ENCODE measurements around the gene PCYT2. TPM values are rescaled to one million over a fixed set of nuclear protein-coding genes. Genes with fewer than 3 reads are reported as not detected.

PCYT2 gene
- total and polyA plus RNA-seq, 3 experiments from 2014 or later: 30.3 to 35.7 (median 31.6) TPM

DNA sequence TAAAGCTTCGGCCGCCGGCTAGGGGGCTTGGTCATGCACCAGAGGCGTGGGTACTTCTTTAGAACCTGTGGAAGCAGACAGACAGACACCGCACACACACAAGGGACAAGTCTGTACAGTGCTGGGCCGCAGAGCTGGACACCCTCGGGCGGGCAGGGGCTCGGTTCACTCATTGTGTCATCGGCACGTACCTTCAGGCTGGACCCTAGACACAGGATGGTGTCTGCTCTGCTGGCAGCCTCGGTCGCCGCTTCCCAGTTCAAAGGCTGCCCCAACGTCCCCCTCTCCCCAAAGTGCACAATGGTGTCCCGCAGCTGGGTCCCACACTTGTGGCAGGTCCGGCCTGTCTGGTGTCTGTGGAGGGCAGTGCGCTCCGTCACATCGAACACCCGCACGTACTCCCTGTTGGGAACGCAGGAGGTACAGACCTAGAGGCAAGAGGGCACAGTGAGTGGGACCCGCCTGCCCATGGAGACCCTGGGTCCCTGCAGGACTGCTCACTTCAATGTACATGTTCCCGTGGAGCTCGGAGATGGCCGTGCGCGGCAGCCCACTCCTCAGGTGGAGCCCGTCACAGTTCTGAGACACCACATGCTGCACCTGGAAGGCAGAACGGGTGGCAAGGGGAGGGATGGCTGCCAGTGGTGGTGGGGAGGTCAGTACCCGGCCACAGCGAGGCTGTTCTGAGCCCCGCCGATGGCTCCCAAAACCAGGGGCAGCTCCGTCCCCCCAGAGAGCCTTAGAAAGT is 3.1 kb upstream of the PCYT2 start:
- H3K27ac Mint-ChIP-seq: no peak overlapping the region
- Histone ChIP-seq H3K4me1 (ENCODE audit: insufficient read depth, low read length) (peaks cover 35% of the 10 kb centered on the region), H3K4me3 (ENCODE audit: low read length) (no peak overlapping the region), H3K27ac (ENCODE audit: low read depth, low read length) (no peak overlapping the region), H3K9me3 (ENCODE audit: low read length) (no peaks in the 10 kb centered on the region), H3K27me3 (ENCODE audit: insufficient read depth, low read length, poor library complexity, severe bottlenecking) (no peaks in the 10 kb centered on the region), H3K36me3 (ENCODE audit: insufficient read depth, low read length) (peaks cover 32% of the 10 kb centered on the region)
- H3K4me3 Mint-ChIP-seq: no peak overlapping the region
- peaks cover 22 to 56% (median 26%) of the 10 kb centered on the region in 3 donors for H3K4me1 Mint-ChIP-seq
- ChIA-PET POLR2A (interaction anchor here (0.6 kb wide), 2 partner anchors 51 to 65 kb away, joined by 3 to 6 read pairs; no protein-coding TSS in a partner anchor), CTCF (no interaction called here)
- H3K9me3 Mint-ChIP-seq: no peaks in the 10 kb centered on the region
- H3K27me3 Mint-ChIP-seq: no peaks in the 10 kb centered on the region
- H3K36me3 Mint-ChIP-seq: peaks cover 0 to 59% (median 6%) of the 10 kb centered on the region in 3 donors
- no peak for DNase-seq

DNA sequence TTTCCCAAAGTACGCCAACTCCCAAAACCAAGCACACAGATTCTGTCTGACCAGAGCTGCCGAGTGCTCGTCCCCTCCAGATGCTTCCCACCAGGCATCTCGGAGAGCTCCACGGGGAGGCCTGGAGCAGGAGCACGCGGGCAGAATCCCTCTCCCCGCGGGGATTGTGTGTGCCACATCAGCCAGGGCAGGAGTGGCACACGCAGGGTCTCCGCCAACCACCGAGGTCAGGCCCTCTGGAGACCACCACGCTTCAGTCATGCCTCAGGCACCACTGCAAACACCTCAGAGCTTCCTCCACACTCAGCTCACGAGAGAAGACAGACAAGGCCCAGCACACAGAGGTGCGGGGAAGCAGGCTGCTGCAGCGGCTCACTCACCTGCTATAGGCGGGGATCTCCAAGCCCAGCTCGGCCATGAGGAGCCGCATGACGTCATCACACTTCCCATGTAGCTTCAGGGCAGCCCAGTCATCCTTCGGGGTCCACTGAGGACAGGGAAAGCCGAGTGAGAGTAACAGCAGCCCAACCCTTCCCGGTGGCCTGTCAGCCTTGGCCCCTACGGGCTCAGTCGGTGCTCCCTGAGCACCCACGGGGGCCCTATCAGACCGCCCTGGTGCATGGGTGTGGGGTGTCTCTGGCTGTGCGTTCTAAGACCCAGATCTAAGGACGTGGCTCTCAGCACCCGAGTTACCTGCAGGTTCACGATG is 2.3 kb upstream of the PCYT2 start:
- Mint-ChIP-seq H3K9me3 (no peaks in the 10 kb centered on the region), H3K4me1 (peaks cover 22 to 53% (median 26%) of the 10 kb centered on the region in 3 donors), H3K27me3 (no peaks in the 10 kb centered on the region), H3K36me3 (peaks cover 0 to 61% (median 6%) of the 10 kb centered on the region in 3 donors), H3K4me3 (peak overlapping the region in 5 of 7 donors; percentile 8 to 82 (median 38)), H3K27ac (peak overlapping the region in 3 of 8 donors; percentile 5 to 71 (median 68))
- ChIA-PET POLR2A (interaction anchor here (0.6 to 1.2 kb wide), 2 partner anchors 13 to 51 kb away, joined by 4 to 6 read pairs; no protein-coding TSS in a partner anchor), CTCF (no interaction called here)
- Histone ChIP-seq H3K4me1 (ENCODE audit: insufficient read depth, low read length) (peaks cover 35% of the 10 kb centered on the region), H3K9me3 (ENCODE audit: low read length) (no peaks in the 10 kb centered on the region), H3K27me3 (ENCODE audit: insufficient read depth, low read length, poor library complexity, severe bottlenecking) (no peaks in the 10 kb centered on the region), H3K36me3 (ENCODE audit: insufficient read depth, low read length) (peaks cover 32% of the 10 kb centered on the region), H3K27ac (ENCODE audit: low read depth, low read length) (no peak overlapping the region), H3K4me3 (ENCODE audit: low read length) (no peak overlapping the region)
- DNase-seq: no peak

GRCh38 chr17:81912441-81913309 is 1.5 kb upstream of the PCYT2 start:
- Histone ChIP-seq H3K9me3 (ENCODE audit: low read length) (no peaks in the 10 kb centered on the region), H3K4me3 (ENCODE audit: low read length) (no peak overlapping the region), H3K27me3 (ENCODE audit: insufficient read depth, low read length, poor library complexity, severe bottlenecking) (no peaks in the 10 kb centered on the region), H3K36me3 (ENCODE audit: insufficient read depth, low read length) (peaks cover 32% of the 10 kb centered on the region), H3K4me1 (ENCODE audit: insufficient read depth, low read length) (peaks cover 31% of the 10 kb centered on the region), H3K27ac (ENCODE audit: low read depth, low read length) (no peak overlapping the region)
- no peak for DNase-seq
- Mint-ChIP-seq H3K4me1 (peaks cover 17 to 45% (median 19%) of the 10 kb centered on the region in 3 donors), H3K27me3 (no peaks in the 10 kb centered on the region), H3K27ac (peak overlapping the region in 4 of 8 donors; percentile 5 to 71 (median 53)), H3K9me3 (no peaks in the 10 kb centered on the region), H3K36me3 (peaks cover 0 to 69% (median 6%) of the 10 kb centered on the region in 3 donors), H3K4me3 (peak overlapping the region; percentile 3 to 82 (median 38))
- CTCF ChIA-PET: no interaction called here
- POLR2A ChIA-PET: interaction anchor here (1.2 kb wide), 1 partner anchor 13 kb away, joined by 4 read pairs; no protein-coding TSS in a partner anchor

GRCh38 chr17:81911969-81912368 is 770 bp upstream of the PCYT2 start:
- Histone ChIP-seq H3K27me3 (ENCODE audit: insufficient read depth, low read length, poor library complexity, severe bottlenecking) (no peaks in the 10 kb centered on the region), H3K27ac (ENCODE audit: low read depth, low read length) (no peak overlapping the region), H3K4me3 (ENCODE audit: low read length) (no peak overlapping the region), H3K4me1 (ENCODE audit: insufficient read depth, low read length) (peaks cover 26% of the 10 kb centered on the region), H3K9me3 (ENCODE audit: low read length) (no peaks in the 10 kb centered on the region), H3K36me3 (ENCODE audit: insufficient read depth, low read length) (peaks cover 32% of the 10 kb centered on the region)
- ChIA-PET POLR2A (no interaction called here), CTCF (no interaction called here)
- H3K36me3 Mint-ChIP-seq: peaks cover 0 to 67% (median 6%) of the 10 kb centered on the region in 3 donors
- no peak for DNase-seq
- no peaks in the 10 kb centered on the region for H3K9me3 Mint-ChIP-seq
- peak overlapping the region in 5 of 8 donors; percentile 21 to 70 (median 32) for H3K27ac Mint-ChIP-seq
- peak overlapping the region; percentile 44 to 90 (median 70) for H3K4me3 Mint-ChIP-seq
- H3K27me3 Mint-ChIP-seq: no peaks in the 10 kb centered on the region
- peaks cover 12 to 41% (median 14%) of the 10 kb centered on the region in 3 donors for H3K4me1 Mint-ChIP-seq

- Histone ChIP-seq H3K4me1 (ENCODE audit: insufficient read depth, low read length) (peaks cover 16% of the 10 kb centered on the region), H3K4me3 (ENCODE audit: low read length) (peak overlapping the region; percentile 68), H3K27ac (ENCODE audit: low read depth, low read length) (peak overlapping the region; percentile 69), H3K9me3 (ENCODE audit: low read length) (no peaks in the 10 kb centered on the region), H3K27me3 (ENCODE audit: insufficient read depth, low read length, poor library complexity, severe bottlenecking) (no peaks in the 10 kb centered on the region), H3K36me3 (ENCODE audit: insufficient read depth, low read length) (peaks cover 32% of the 10 kb centered on the region)
- H3K4me1 Mint-ChIP-seq: peaks cover 2 to 29% (median 7%) of the 10 kb centered on the region in 3 donors
- CTCF ChIA-PET: no interaction called here
- H3K27ac Mint-ChIP-seq: peak overlapping the region in 2 of 8 donors; percentile 39 to 88
- peak overlapping the region; percentile 84 to 89 (median 88) for H3K4me3 Mint-ChIP-seq
- no peaks in the 10 kb centered on the region for H3K9me3 Mint-ChIP-seq
- H3K36me3 Mint-ChIP-seq: peaks cover 0 to 70% (median 6%) of the 10 kb centered on the region in 3 donors
- no peak for DNase-seq
- no peaks in the 10 kb centered on the region for H3K27me3 Mint-ChIP-seq
- POLR2A ChIA-PET: interaction anchor here (0.6 to 1.0 kb wide), 2 partner anchors 17 to 18 kb away, joined by 3 read pairs; partner anchors contain the start of gene MAFG
Measured at GRCh38 chr17:81910840-81911276, 341 bp downstream of the PCYT2 start.

- ChIA-PET CTCF (interaction anchor here (1.7 kb wide), 1 partner anchor 18 kb away, joined by 5 read pairs; the partner anchor contains the start of gene MAFG), POLR2A (interaction anchor here (1.0 kb wide), 1 partner anchor 17 kb away, joined by 3 read pairs; the partner anchor contains the start of gene MAFG)
- peak overlapping the region; percentile 84 to 89 (median 88) for H3K4me3 Mint-ChIP-seq
- Histone ChIP-seq H3K9me3 (ENCODE audit: low read length) (no peaks in the 10 kb centered on the region), H3K4me3 (ENCODE audit: low read length) (peak overlapping the region; percentile 68), H3K4me1 (ENCODE audit: insufficient read depth, low read length) (peaks cover 16% of the 10 kb centered on the region), H3K27me3 (ENCODE audit: insufficient read depth, low read length, poor library complexity, severe bottlenecking) (no peaks in the 10 kb centered on the region), H3K27ac (ENCODE audit: low read depth, low read length) (peak overlapping the region; percentile 69), H3K36me3 (ENCODE audit: insufficient read depth, low read length) (peaks cover 26% of the 10 kb centered on the region)
- H3K36me3 Mint-ChIP-seq: peaks cover 0 to 65% (median 6%) of the 10 kb centered on the region in 3 donors
- H3K27ac Mint-ChIP-seq: peak overlapping the region in 7 of 8 donors; percentile 38 to 88 (median 57)
- H3K9me3 Mint-ChIP-seq: no peaks in the 10 kb centered on the region
- peaks cover 0 to 27% (median 6%) of the 10 kb centered on the region in 3 donors for H3K4me1 Mint-ChIP-seq
- DNase-seq: no peak
- no peaks in the 10 kb centered on the region for H3K27me3 Mint-ChIP-seq
Measured at GRCh38 chr17:81909966-81910839, 996 bp downstream of the PCYT2 start.
